CD14-positive monocyte (primary cell): ENCODE data around the gene ALPI. TPM values are rescaled to one million over a fixed set of nuclear protein-coding genes. Genes with fewer than 3 reads are reported as not detected.

Experiments
- DNase-seq, 3 donors: peaks; one replicate each; pipeline ENCODE4 v3.0.0-alpha.2; 2011 to 2022
- H2AFZ ChIP-seq: 2 replicates; pipeline ENCODE4 v1.6.0; 2012; ENCODE audit warnings: mild to moderate bottlenecking, low read depth, low read length, inconsistent platforms; ENCODE audit not compliant: insufficient read depth, poor library complexity, severe bottlenecking
- H3K27ac ChIP-seq, 2 donors: 1 replicate in 1 of 2; 2 replicates in 1 of 2; pipeline ENCODE4 v1.5.1; 2012 to 2013; ENCODE audit warnings: low read length in 2 of 2, control low read depth in 1 of 2, inconsistent platforms in 1 of 2, low read depth in 1 of 2, mild to moderate bottlenecking in 1 of 2
- H3K27me3 ChIP-seq, 2 donors: one replicate each; pipeline versions ENCODE4 v1.6.0 to v1.6.1; 2011 to 2013; ENCODE audit warnings: low read length in 2 of 2; ENCODE audit not compliant: control insufficient read depth in 2 of 2, insufficient read depth in 2 of 2
- H3K36me3 ChIP-seq, 2 donors: replicated peaks in 1 of 2; 1 replicate in 1 of 2; 2 replicates in 1 of 2; pipeline versions ENCODE4 v1.5.1 to v1.6.1; 2012 to 2013; ENCODE audit warnings: low read length in 2 of 2, control low read depth in 1 of 2, inconsistent platforms in 1 of 2, mild to moderate bottlenecking in 1 of 2; ENCODE audit not compliant: insufficient read depth in 2 of 2, control insufficient read depth in 1 of 2
- H3K4me1 ChIP-seq, 2 donors: 1 replicate in 1 of 2; 2 replicates in 1 of 2; pipeline versions ENCODE4 v1.5.1 to v1.6.1; 2012 to 2013; ENCODE audit warnings: low read length in 2 of 2, control low read depth in 1 of 2, inconsistent platforms in 1 of 2, mild to moderate bottlenecking in 1 of 2, moderate library complexity in 1 of 2; ENCODE audit not compliant: insufficient read depth in 2 of 2, control insufficient read depth in 1 of 2
- H3K4me2 ChIP-seq: replicated peaks from 2 replicates; pipeline ENCODE3; 2012; ENCODE audit warnings: low read length, moderate library complexity, mild to moderate bottlenecking; ENCODE audit not compliant: poor library complexity, severe bottlenecking; ENCODE audit errors: extremely low read depth
- H3K4me3 ChIP-seq, 3 experiments: fragments of 200-600 bp in 1 of 3; sonication (generic) in 1 of 3; replicated peaks in 1 of 3; 1 replicate in 2 of 3; 2 replicates in 1 of 3; pipeline ENCODE4 v1.5.1; 2011 to 2013; ENCODE audit warnings: low read length in 3 of 3, mild to moderate bottlenecking in 3 of 3, control low read depth in 2 of 3, low read depth in 2 of 3, inconsistent platforms in 1 of 3, moderate library complexity in 1 of 3
- H3K79me2 ChIP-seq: 2 replicates; pipeline ENCODE4 v1.6.0; 2012; ENCODE audit warnings: mild to moderate bottlenecking, control low read depth, inconsistent platforms, low read length, moderate library complexity; ENCODE audit not compliant: insufficient read depth
- H3K9ac ChIP-seq: 2 replicates; pipeline ENCODE4 v1.6.0; 2017; ENCODE audit warnings: low read length, mild to moderate bottlenecking; ENCODE audit not compliant: insufficient read depth, poor library complexity, severe bottlenecking
- H3K9me3 ChIP-seq, 2 donors: replicated peaks in 1 of 2; 1 replicate in 1 of 2; 2 replicates in 1 of 2; pipeline versions ENCODE4 v1.5.1 to v1.6.1; 2012 to 2013; ENCODE audit warnings: low read length in 2 of 2, control low read depth in 1 of 2; ENCODE audit not compliant: control insufficient read depth in 1 of 2, insufficient read depth in 1 of 2
- H4K20me1 ChIP-seq: 2 replicates; pipeline ENCODE4 v1.6.0; 2012; ENCODE audit warnings: mild to moderate bottlenecking, low read length, control low read depth, moderate library complexity; ENCODE audit not compliant: insufficient read depth
- H3K27ac Mint-ChIP-seq, 7 donors: one replicate each; pipeline ENCODE4 v1.8.0; 2020; ENCODE audit warnings: mild to moderate bottlenecking in 7 of 7, mixed read lengths in 7 of 7, moderate library complexity in 6 of 7, inconsistent platforms in 2 of 7
- H3K27me3 Mint-ChIP-seq, 3 donors: one replicate each; pipeline ENCODE4 v1.8.0; 2021 to 2022; ENCODE audit warnings: low read depth in 3 of 3, mild to moderate bottlenecking in 3 of 3, mixed read lengths in 3 of 3, moderate library complexity in 3 of 3, inconsistent platforms in 1 of 3
- H3K36me3 Mint-ChIP-seq, 2 donors: one replicate each; pipeline ENCODE4 v1.8.0; 2020; ENCODE audit warnings: mixed read lengths in 2 of 2, inconsistent platforms in 1 of 2, mild to moderate bottlenecking in 1 of 2
- H3K4me1 Mint-ChIP-seq: one replicate; pipeline ENCODE4 v1.8.0; 2020; ENCODE audit warnings: mild to moderate bottlenecking, mixed read lengths
- H3K4me3 Mint-ChIP-seq, 2 donors: one replicate each; pipeline ENCODE4 v1.8.0; 2020; ENCODE audit warnings: mild to moderate bottlenecking in 2 of 2, mixed read lengths in 2 of 2, moderate library complexity in 1 of 2
- H3K9me3 Mint-ChIP-seq, 7 donors: one replicate each; pipeline ENCODE4 v1.8.0; 2020 to 2022; ENCODE audit warnings: mixed read lengths in 7 of 7, mild to moderate bottlenecking in 6 of 7, moderate library complexity in 6 of 7, inconsistent platforms in 2 of 7
- CTCF ChIP-seq: fragments of 200-600 bp; IDR thresholded peaks from one replicate; pipeline ENCODE4 v1.8.0; 2022; ENCODE audit warnings: antibody characterized with exemption, mild to moderate bottlenecking
- WGBS: methylation state at CpG from one replicate; pipeline ENCODE4 v1.1.5; 2013; ENCODE audit warnings: missing lambda C conversion rate; ENCODE audit not compliant: insufficient coverage; 5-methylcytosine and 5-hydroxymethylcytosine counted together
- intact Hi-C, 2 donors: fragments of 100-400 bp; cut with micrococcal nuclease; formaldehyde crosslinking; loops; one replicate each; pipeline versions ENCODE4 v1.15.0 to v1.15.1; 2023
- polyA plus RNA-seq, 3 donors: library from polyadenylated mRNA; depleted of rRNA in 1 of 3; unstranded in 2 of 3; stranded (reverse) in 1 of 3; fragments of 300-500 nt in 2 of 3; fragments of >200 nt in 1 of 3; fragmentation: Illumina TruSeq in 2 of 3; gene quantifications; 1 replicate in 2 of 3; 2 replicates in 1 of 3; pipeline ENCODE4 v1.2.3, GENCODE V29; 2012 to 2021

ALPI gene
- polyA plus RNA-seq, 3 donors: not detected

- H3K4me2 ChIP-seq: no peak overlapping the region
- intact Hi-C loops: no loop called here
- H3K4me3 Mint-ChIP-seq: no peak overlapping the region
Observed at GRCh38 chr2:232447638-232448303, 8.2 kb upstream of the ALPI start.

GRCh38 chr2:232448304-232448690 lies 7.7 kb upstream of the ALPI start:
- Histone ChIP-seq H3K9ac (no peak overlapping the region), H4K20me1 (no peaks in the 10 kb centered on the region), H3K4me2 (no peak overlapping the region), H3K27me3 (no peaks in the 10 kb centered on the region), H3K79me2 (no peaks in the 10 kb centered on the region), H3K9me3 (no peaks in the 10 kb centered on the region), H3K27ac (no peak overlapping the region), H2AFZ (no peak overlapping the region), H3K36me3 (no peaks in the 10 kb centered on the region), H3K4me3 (no peak overlapping the region), H3K4me1 (no peaks in the 10 kb centered on the region)
- intact Hi-C loops: no loop called here
- Mint-ChIP-seq H3K4me1 (no peaks in the 10 kb centered on the region), H3K9me3 (no peaks in the 10 kb centered on the region), H3K27ac (no peak overlapping the region), H3K36me3 (no peaks in the 10 kb centered on the region), H3K4me3 (no peak overlapping the region), H3K27me3 (peaks cover 2 to 8% (median 2%) of the 10 kb centered on the region in 3 donors)
- TF ChIP-seq CTCF: no peak
- WGBS: 78% methylated on average over 8 of the region's 10 CpGs
- DNase-seq: no peak

More at GRCh38 chr2:232447638-232448303, 8.2 kb upstream of the ALPI start:
- Mint-ChIP-seq H3K4me1 (no peaks in the 10 kb centered on the region), H3K36me3 (no peaks in the 10 kb centered on the region), H3K27ac (no peak overlapping the region), H3K27me3 (peaks cover 2 to 8% (median 2%) of the 10 kb centered on the region in 3 donors), H3K9me3 (no peaks in the 10 kb centered on the region)
- Histone ChIP-seq H3K4me3 (no peak overlapping the region), H3K9ac (no peak overlapping the region), H3K27ac (no peak overlapping the region), H3K27me3 (no peaks in the 10 kb centered on the region), H3K9me3 (no peaks in the 10 kb centered on the region), H3K36me3 (no peaks in the 10 kb centered on the region), H3K79me2 (no peaks in the 10 kb centered on the region), H3K4me1 (no peaks in the 10 kb centered on the region), H2AFZ (no peak overlapping the region), H4K20me1 (no peaks in the 10 kb centered on the region)
- no peak for DNase-seq
- WGBS: 86% methylated on average over 9 of the region's 18 CpGs
- TF ChIP-seq CTCF: no peak
